ENCODE data around the gene PTPN23. TPM values are rescaled to one million over a fixed set of nuclear protein-coding genes. Genes with fewer than 3 reads are reported as not detected.

The PTPN23 gene
- total and polyA plus RNA-seq, 7 donors: 7.8 to 26.9 (median 11.4) TPM

GRCh38 chr3:47399531-47400270, 18.9 kb downstream of the PTPN23 start:
- intact Hi-C loops (cut with DNase I): no loop called here
- no peak for DNase-seq
- TF ChIP-seq CTCF (IDR thresholded peaks at IDR 0.05) (no peak), POLR2A (IDR thresholded peaks at IDR 0.05) (no peak), EP300 (IDR thresholded peaks at IDR 0.05) (no peak), POLR2AphosphoS5 (IDR thresholded peaks at IDR 0.05) (no peak)
- Histone ChIP-seq H3K4me3 (no peak overlapping the region), H3K4me1 (peaks cover 0 to 36% (median 33%) of the 10 kb centered on the region in 4 donors), H3K36me3 (peaks cover 0 to 46% (median 4%) of the 10 kb centered on the region in 4 donors), H3K9me3 (no peaks in the 10 kb centered on the region), H3K27ac (no peak overlapping the region), H3K27me3 (no peaks in the 10 kb centered on the region)
- WGBS, 2 donors: 88 to 90% methylated on average over 9 of the region's 9 CpGs

GRCh38 chr3:47404431-47404876, 23.6 kb downstream of the PTPN23 start:
- Histone ChIP-seq H3K9me3 (no peaks in the 10 kb centered on the region), H3K27me3 (no peaks in the 10 kb centered on the region), H3K27ac (peak overlapping the region; percentile 66 to 73 (median 68)), H3K4me3 (no peak overlapping the region), H3K36me3 (peaks cover 19 to 50% (median 29%) of the 10 kb centered on the region in 4 donors), H3K4me1 (peaks cover 0 to 25% (median 23%) of the 10 kb centered on the region in 4 donors)
- no peak for DNase-seq
- intact Hi-C loops (cut with DNase I): no loop called here
- 89 to 92% methylated on average over 13 of the region's 13 CpGs for WGBS, 2 donors
- TF ChIP-seq POLR2AphosphoS5 (IDR thresholded peaks at IDR 0.05) (no peak), EP300 (IDR thresholded peaks at IDR 0.05) (no peak), CTCF (IDR thresholded peaks at IDR 0.05) (no peak), POLR2A (IDR thresholded peaks at IDR 0.05) (no peak)

GRCh38 chr3:47404955-47405790, 24.4 kb downstream of the PTPN23 start:
- Histone ChIP-seq H3K27me3 (no peaks in the 10 kb centered on the region), H3K9me3 (no peaks in the 10 kb centered on the region), H3K36me3 (peaks cover 19 to 53% (median 36%) of the 10 kb centered on the region in 4 donors), H3K4me1 (peaks cover 0 to 23% (median 23%) of the 10 kb centered on the region in 4 donors), H3K27ac (peak overlapping the region; percentile 66 to 73 (median 68)), H3K4me3 (no peak overlapping the region)
- no peak for TF ChIP-seq EP300 (IDR thresholded peaks at IDR 0.05)
- TF ChIP-seq CTCF (IDR thresholded peaks at IDR 0.05): no peak
- no peak for TF ChIP-seq POLR2AphosphoS5 (IDR thresholded peaks at IDR 0.05)
- no peak for TF ChIP-seq POLR2A (IDR thresholded peaks at IDR 0.05)
- intact Hi-C loops (cut with DNase I): no loop called here
- DNase-seq: peak; percentile 73
- 58 to 73% methylated on average over 9 of the region's 9 CpGs for WGBS, 2 donors

GRCh38 chr3:47405820-47406761, 25.3 kb downstream of the PTPN23 start:
- no peak overlapping the region for H3K4me3 ChIP-seq
- WGBS, 2 donors: 68 to 82% methylated on average over 31 of the region's 31 CpGs
- intact Hi-C loops (cut with DNase I): no loop called here
- no peak for DNase-seq
- H3K9me3 ChIP-seq: no peaks in the 10 kb centered on the region
- H3K27ac ChIP-seq: peak overlapping the region; percentile 66 to 73 (median 68)
- peaks cover 19 to 62% (median 42%) of the 10 kb centered on the region in 4 donors for H3K36me3 ChIP-seq
- peaks cover 0 to 23% (median 23%) of the 10 kb centered on the region in 4 donors for H3K4me1 ChIP-seq
- H3K27me3 ChIP-seq: no peaks in the 10 kb centered on the region
- no peak for TF ChIP-seq POLR2AphosphoS5 (IDR thresholded peaks at IDR 0.05)
- TF ChIP-seq EP300 (IDR thresholded peaks at IDR 0.05): no peak
- TF ChIP-seq CTCF (IDR thresholded peaks at IDR 0.05): no peak
- TF ChIP-seq POLR2A (IDR thresholded peaks at IDR 0.05): no peak
